ENCODE results near the gene CD4. TPM values are rescaled to one million over a fixed set of nuclear protein-coding genes. Genes with fewer than 3 reads are reported as not detected.

Gene CD4
- total RNA-seq, 1 experiment from 2014 or later, result 0.42 TPM

DNA sequence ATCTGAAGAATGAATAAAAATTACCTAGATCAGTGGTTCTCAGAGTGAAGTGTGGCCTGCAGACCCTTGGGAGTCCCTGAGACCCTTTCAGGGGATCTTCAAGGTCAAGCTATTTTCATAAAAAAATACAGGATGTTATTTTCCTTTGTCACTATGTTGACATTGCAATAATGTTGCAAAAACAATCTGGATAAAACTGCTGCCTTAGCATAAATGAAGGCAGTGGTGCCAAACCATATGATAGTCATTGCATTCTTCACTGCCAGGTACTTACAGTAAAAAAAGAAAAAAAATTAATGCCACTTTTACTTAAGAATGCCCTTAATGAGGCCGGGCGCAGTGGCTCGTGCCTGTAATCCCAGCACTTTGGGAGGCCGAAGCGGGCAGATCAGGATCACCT, 2.0 kb upstream of the CD4 start (continued):
- TF ChIP-seq, protein P1, sequence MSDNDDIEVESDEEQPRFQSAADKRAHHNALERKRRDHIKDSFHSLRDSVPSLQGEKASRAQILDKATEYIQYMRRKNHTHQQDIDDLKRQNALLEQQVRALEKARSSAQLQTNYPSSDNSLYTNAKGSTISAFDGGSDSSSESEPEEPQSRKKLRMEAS (IDR thresholded peaks at IDR 0.05), result no peak
- TF ChIP-seq EZH2phosphoT487 (IDR thresholded peaks at IDR 0.05; ENCODE audit: borderline replicate concordance), result no peak
- no peak for TF ChIP-seq SRF (IDR thresholded peaks at IDR 0.05; ENCODE audit: low read depth)
- TF ChIP-seq, protein P2, sequence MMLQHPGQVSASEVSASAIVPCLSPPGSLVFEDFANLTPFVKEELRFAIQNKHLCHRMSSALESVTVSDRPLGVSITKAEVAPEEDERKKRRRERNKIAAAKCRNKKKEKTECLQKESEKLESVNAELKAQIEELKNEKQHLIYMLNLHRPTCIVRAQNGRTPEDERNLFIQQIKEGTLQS (IDR thresholded peaks at IDR 0.05), result no peak
- no peak for TF ChIP-seq POLR2A (IDR thresholded peaks at IDR 0.05; ENCODE audit: borderline replicate concordance, extremely low read depth, insufficient read depth, insufficient read length)
- TF ChIP-seq EZH2 (IDR thresholded peaks at IDR 0.05), result no peak
- no peak for TF ChIP-seq ELF1 (IDR thresholded peaks at IDR 0.05; ENCODE audit: borderline replicate concordance, low read depth)
- TF ChIP-seq POLR2AphosphoS5 (IDR thresholded peaks at IDR 0.05; ENCODE audit: low read depth, low read length), result no peak
- TF ChIP-seq JUND (IDR thresholded peaks at IDR 0.05), result no peak

DNA sequence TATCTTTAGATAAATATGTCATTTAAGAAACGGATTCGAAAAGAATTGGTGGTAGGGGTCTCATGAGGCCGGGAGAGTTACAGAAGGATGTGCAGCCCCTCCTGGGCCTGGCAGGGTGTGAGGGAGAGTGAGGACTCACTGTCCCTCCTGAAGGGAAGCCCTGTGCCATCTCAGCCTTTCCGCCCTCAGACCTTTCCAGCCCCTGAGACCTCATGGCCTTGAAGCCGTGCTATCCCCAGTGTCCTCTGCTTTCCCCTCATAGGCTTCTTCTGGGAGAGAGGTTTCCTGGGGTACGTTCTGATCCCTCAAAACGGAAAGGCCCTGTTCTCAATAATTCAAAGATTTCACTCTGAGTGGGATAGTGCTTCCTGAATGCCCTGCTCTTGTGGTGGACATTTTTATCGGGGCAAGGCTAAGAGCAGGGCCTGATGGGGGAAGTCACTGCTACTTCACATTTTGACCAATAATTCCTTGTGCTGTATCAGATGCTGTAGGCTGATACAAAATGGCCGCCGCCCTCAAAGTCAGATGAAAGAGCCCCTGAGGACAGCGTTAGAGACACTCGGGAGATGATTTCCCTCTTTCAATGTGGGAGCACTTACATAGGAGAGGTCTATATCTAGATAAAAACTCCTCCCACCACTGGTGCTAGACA, 1.3 kb downstream of the CD4 start:
- DNase-seq (ENCODE audit: low read depth, low spot score) (no peak), ATAC-seq (no peak)
- no peak overlapping the region for H2AFZ ChIP-seq (ENCODE audit: low read depth, low read length, poor library complexity, severe bottlenecking)
- no peaks in the 10 kb centered on the region for H3K36me3 ChIP-seq (ENCODE audit: control insufficient read depth in 1 of 2, insufficient read depth in 2 of 2, low read length in 2 of 2)
- no peaks in the 10 kb centered on the region for H3K9me2 ChIP-seq (ENCODE audit: insufficient read depth)
- H3K27ac ChIP-seq (ENCODE audit: low read depth, low read length), result no peak overlapping the region
- CTCF ChIA-PET, result no interaction called here
- POLR2A ChIA-PET, result no interaction called here
- H3K79me2 ChIP-seq (ENCODE audit: insufficient read depth, low read length), result no peaks in the 10 kb centered on the region
- no peak overlapping the region for H3K4me3 ChIP-seq (replicated peaks in 1 of 2; ENCODE audit: low read depth in 1 of 2, low read length in 2 of 2)
- no peaks in the 10 kb centered on the region for H4K20me1 ChIP-seq (ENCODE audit: insufficient read depth)
- no peak for TF ChIP-seq SIN3A (IDR thresholded peaks at IDR 0.05; ENCODE audit: low read depth)
- no peak for TF ChIP-seq RAD21 (IDR thresholded peaks at IDR 0.05; ENCODE audit: low read depth)
- no peak for TF ChIP-seq EZH2phosphoT487 (IDR thresholded peaks at IDR 0.05; ENCODE audit: borderline replicate concordance)
- TF ChIP-seq, protein P2 (IDR thresholded peaks at IDR 0.05), result no peak
- no peak for TF ChIP-seq CEBPB (IDR thresholded peaks at IDR 0.05; ENCODE audit: low read depth)
- no peak overlapping the region for H3K9ac ChIP-seq (ENCODE audit: low read length)
- intact Hi-C loops (cut with micrococcal nuclease), result no loop called here
- RAD21 ChIA-PET (ENCODE audit: low non-redundant PET in 1 of 2, low total read pairs in 2 of 2, uncharacterized antibody in 2 of 2, unreplicated experiment in 2 of 2), result no interaction called here
- H3K27me3 ChIP-seq (ENCODE audit: insufficient read depth, low read length), result no peaks in the 10 kb centered on the region
- H3K4me2 ChIP-seq (ENCODE audit: low read length), result no peak overlapping the region
- H3K9me3 ChIP-seq (ENCODE audit: control insufficient read depth in 1 of 2, insufficient read depth in 1 of 2, low read depth in 1 of 2, low read length in 2 of 2), result no peaks in the 10 kb centered on the region
- H3K4me1 ChIP-seq (ENCODE audit: control insufficient read depth in 1 of 2, insufficient read depth in 2 of 2, low read length in 2 of 2), result no peaks in the 10 kb centered on the region
- no TSS peak for BruUV-seq (replicated peaks)
